PC-3 (cell line): ENCODE data around the gene SULT1A4.
"Not testable (repeated sequence)": the region's sequence is repeated elsewhere in the genome, so short reads cannot be mapped to it uniquely, and the experiment has no call there.

Experiments
- EZH2 ChIP-seq: fragments of 300-600 bp; sonication (generic); IDR thresholded peaks from one replicate; pipeline ENCODE4 v1.6.1; 2017; ENCODE audit warnings: antibody characterized with exemption, mild to moderate bottlenecking, low read length; ENCODE audit not compliant: unreplicated experiment
- EZH2phosphoT487 ChIP-seq: fragments of 300-600 bp; sonication (generic); IDR thresholded peaks from 2 replicates; pipeline ENCODE4 v1.6.1; 2018; ENCODE audit warnings: mild to moderate bottlenecking, antibody characterized with exemption, low read length, borderline replicate concordance
- TF ChIP-seq, protein P1 (sequence below): fragments of 300-600 bp; sonication (generic); conservative IDR thresholded peaks from 2 replicates; pipeline ENCODE4 v1.5.1; 2017; ENCODE audit warnings: antibody characterized with exemption, low read depth, mild to moderate bottlenecking, low read length

- TF ChIP-seq, protein P1, sequence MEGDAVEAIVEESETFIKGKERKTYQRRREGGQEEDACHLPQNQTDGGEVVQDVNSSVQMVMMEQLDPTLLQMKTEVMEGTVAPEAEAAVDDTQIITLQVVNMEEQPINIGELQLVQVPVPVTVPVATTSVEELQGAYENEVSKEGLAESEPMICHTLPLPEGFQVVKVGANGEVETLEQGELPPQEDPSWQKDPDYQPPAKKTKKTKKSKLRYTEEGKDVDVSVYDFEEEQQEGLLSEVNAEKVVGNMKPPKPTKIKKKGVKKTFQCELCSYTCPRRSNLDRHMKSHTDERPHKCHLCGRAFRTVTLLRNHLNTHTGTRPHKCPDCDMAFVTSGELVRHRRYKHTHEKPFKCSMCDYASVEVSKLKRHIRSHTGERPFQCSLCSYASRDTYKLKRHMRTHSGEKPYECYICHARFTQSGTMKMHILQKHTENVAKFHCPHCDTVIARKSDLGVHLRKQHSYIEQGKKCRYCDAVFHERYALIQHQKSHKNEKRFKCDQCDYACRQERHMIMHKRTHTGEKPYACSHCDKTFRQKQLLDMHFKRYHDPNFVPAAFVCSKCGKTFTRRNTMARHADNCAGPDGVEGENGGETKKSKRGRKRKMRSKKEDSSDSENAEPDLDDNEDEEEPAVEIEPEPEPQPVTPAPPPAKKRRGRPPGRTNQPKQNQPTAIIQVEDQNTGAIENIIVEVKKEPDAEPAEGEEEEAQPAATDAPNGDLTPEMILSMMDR = not testable (repeated sequence)
- not testable (repeated sequence) for TF ChIP-seq EZH2phosphoT487, EZH2
Measured at GRCh38 chr16:29459706-29460646, at the start of gene SULT1A4.
